Suppressor macrophage treated with lipopolysaccharide for 1 hour (primary cell): ENCODE measurements around the gene SLC6A3.

Experiments
- DNase-seq, 3 donors: peaks; one replicate each; pipeline ENCODE4 v3.0.0-alpha.2; 2020 to 2022

Gene SLC6A3

DNA sequence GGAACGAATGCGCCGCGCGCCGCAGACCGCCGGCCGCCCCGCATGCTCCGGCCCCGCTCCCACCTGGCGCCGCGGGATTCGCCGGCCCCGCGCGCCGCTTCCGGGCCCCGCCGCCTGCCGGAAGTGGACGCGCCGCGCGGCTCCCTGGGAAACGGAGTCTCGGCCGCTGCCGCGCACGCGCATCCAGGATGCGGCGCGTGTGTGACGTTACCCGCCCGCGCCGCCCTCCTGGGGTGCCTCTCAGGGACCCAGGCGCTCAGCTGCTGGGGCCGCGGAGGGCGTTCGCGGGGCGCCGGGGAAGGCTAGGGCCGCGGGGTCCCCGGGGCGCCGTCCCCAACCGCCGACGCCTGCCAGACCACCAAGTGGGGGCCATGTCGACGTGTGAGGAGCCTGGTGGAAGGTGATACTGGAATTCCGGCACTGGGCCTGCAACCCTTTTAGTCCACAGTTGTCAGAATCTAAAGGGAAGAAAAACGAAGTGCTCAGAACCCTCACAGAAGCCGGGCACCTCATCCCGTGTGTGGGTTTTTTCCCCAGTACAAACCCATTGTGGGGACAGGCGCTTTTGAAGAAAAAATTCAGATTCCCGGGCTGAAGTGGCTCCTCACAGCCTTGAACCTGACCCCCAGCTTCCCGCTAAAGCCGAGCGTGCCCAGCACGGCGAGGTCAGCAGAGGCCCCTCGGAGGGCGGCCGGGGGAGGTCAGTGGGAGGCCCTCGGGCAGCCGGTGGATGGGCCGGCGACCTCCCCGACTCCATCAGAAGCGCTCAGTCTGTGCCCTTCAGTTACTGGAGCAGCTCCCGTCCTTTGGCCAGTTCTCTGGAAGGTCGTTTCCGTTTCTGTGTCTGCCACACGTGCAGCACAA lies 100.0 kb downstream of the SLC6A3 start, which contains the start of gene CLPTM1L:
CLPTM1L (minus strand) TSS at position 125 of the 864 bp plus-strand sequence. CDS start 258 bp downstream, outside the sequence.
- peak; percentile 91 to 97 (median 96) for DNase-seq

DNA sequence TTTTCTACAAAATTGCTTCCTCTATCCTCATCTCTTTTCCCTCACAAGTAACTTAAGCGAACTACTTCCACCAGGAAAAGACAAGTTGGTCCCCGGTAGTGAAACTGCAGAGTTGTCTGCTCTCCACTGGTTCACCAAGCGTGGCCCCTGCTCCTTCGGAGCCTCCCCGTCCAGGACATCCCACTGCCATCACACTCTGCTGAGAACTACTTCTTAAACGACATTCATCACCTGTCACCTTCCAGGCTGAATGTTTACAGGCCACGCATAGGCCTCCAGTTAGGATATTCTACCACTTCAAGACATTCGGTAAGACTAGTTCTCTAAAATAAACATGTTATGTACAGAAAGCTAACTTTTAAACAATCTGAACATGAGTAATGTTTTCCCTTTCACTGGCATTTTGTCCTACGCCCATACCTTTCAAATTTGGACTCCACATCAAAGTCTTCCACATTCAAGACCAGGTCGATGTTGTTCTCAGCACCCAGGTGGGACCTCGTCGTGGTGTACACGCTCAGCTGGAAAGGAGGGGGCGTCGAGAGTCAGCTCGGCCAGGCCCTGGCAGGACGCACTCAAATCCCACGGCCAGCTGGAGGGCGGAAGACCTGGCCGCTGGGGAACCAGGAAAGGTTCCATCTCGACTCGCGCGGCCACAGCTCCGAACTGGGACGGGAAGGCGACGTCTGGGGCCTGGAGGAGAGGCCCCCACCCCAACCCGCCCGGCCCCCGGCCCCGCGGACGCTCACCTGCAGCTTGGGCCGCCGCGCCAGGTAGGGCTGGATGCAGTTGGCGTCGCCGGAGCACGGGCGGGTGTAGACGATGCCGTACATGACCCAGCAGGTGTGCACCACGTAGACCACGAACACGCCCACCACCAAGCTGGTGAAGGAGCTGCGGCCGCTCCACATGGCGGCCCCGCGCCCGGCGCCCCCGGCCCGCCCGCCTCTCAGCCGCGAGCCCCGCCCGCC lies 101.0 kb downstream of the SLC6A3 start:
- DNase-seq, result peak in 2 of 3 donors; percentile 31 to 57

DNA sequence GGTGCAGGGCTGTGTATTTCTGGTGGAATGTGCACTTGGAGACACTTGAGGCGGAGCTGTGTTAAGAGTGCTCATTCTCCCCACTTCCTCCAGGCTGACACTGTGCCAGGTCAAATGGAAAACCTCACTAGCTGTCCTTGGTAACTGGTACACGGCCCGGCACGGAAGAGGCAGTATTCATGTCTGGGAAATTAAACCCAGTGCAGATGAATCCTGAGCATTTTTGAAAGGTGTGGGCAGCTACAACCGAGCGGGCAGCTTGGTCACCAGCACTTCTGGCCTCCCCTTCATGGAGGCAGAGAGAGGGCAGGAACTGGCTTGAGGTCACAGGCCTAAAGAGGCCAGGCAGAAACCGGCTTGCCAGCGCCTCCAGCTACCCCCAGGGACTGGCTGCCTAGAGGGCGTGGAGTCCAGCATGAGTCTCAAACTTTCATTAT lies 101.9 kb downstream of the SLC6A3 start:
- DNase-seq, result no peak
